Endothelial cell of umbilical vein (primary cell): ENCODE results near the gene BLZF1.

ENCODE experiments used
- EZH2 ChIP-seq: IDR thresholded peaks from 2 replicates; pipeline ENCODE4 v1.6.1; 2012; ENCODE audit warnings: borderline replicate concordance, low read depth, mild to moderate bottlenecking, moderate library complexity, low read length, inconsistent platforms; ENCODE audit not compliant: severe bottlenecking
- POLR2A ChIP-seq: IDR thresholded peaks from 2 replicates; pipeline ENCODE4 v1.6.1; 2012; ENCODE audit warnings: low read depth, mild to moderate bottlenecking, control low read depth, low read length
- TF ChIP-seq, protein P1 (sequence below), 2 donors: IDR thresholded peaks; 1 replicate in 1 of 2; 2 replicates in 1 of 2; pipeline ENCODE4 v1.5.1; 2011; ENCODE audit warnings: low read length in 2 of 2, mild to moderate bottlenecking in 2 of 2, moderate library complexity in 2 of 2, control low read depth in 1 of 2, inconsistent platforms in 1 of 2, low read depth in 1 of 2; ENCODE audit not compliant: insufficient read depth in 1 of 2; ENCODE audit errors: extremely low read depth in 1 of 2

DNA sequence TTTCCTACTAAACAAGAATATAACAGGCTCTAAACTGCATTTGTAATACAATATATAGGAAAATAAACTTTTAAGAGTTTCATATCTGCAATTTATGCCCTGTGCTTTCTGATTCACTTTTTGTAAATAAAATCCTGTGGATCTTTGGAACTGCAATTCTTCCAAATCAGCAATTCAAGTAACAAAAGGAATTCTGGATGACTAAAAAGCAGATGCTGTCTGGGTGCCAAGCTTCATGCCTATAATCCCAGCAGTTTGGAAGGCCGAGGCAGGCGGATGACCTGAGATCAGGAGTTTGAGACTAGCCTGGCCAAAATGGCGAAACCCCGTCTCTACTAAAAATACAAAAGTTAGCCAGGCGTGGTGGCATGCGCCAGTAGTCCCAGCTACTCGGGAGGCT lies 6.7 kb upstream of the BLZF1 start:
- TF ChIP-seq, protein P1, sequence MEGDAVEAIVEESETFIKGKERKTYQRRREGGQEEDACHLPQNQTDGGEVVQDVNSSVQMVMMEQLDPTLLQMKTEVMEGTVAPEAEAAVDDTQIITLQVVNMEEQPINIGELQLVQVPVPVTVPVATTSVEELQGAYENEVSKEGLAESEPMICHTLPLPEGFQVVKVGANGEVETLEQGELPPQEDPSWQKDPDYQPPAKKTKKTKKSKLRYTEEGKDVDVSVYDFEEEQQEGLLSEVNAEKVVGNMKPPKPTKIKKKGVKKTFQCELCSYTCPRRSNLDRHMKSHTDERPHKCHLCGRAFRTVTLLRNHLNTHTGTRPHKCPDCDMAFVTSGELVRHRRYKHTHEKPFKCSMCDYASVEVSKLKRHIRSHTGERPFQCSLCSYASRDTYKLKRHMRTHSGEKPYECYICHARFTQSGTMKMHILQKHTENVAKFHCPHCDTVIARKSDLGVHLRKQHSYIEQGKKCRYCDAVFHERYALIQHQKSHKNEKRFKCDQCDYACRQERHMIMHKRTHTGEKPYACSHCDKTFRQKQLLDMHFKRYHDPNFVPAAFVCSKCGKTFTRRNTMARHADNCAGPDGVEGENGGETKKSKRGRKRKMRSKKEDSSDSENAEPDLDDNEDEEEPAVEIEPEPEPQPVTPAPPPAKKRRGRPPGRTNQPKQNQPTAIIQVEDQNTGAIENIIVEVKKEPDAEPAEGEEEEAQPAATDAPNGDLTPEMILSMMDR (IDR thresholded peaks at IDR 0.05; ENCODE audit: extremely low read depth in 1 of 2, insufficient read depth in 1 of 2, low read depth in 1 of 2, low read length in 2 of 2): no peak
- TF ChIP-seq EZH2 (no peak), POLR2A (no peak)
